GM13977 (cell line): ENCODE data around the gene TRIM8.

ENCODE experiments used
- DNase-seq: peaks from one replicate; pipeline ENCODE4 v3.0.0; 2012; ENCODE audit warnings: low spot score
- CTCF ChIP-seq: IDR thresholded peaks from 2 replicates; pipeline ENCODE4 v1.5.1; 2012; ENCODE audit warnings: mild to moderate bottlenecking, control low read depth; ENCODE audit not compliant: insufficient read depth; ENCODE audit errors: extremely low read depth, missing control alignments
- in situ Hi-C: fragments of 300-500 bp; cut with MboI; formaldehyde crosslinking; loops from one replicate; pipeline ENCODE4 v1.12.0; 2022; ENCODE audit warnings: low sequenced_read_pairs, low pct_unique_long_range_greater_than_20kb, mixed read lengths, inconsistent platforms; ENCODE audit not compliant: unreplicated experiment

The TRIM8 gene

GRCh38 chr10:102599565-102600327, 44.5 kb upstream of the TRIM8 start:
- DNase-seq = no peak
- no peak for TF ChIP-seq CTCF
- in situ Hi-C loops = loop anchor here (25.0 kb wide), 1 partner anchor 362 kb away; the partner anchor contains the start of genes ELOVL3, GBF1 and PITX3

- TF ChIP-seq CTCF = no peak
- no peak for DNase-seq
- in situ Hi-C loops = no loop called here
These were observed 43.5 kb upstream of the TRIM8 start for GRCh38 chr10:102600816-102601215.

- DNase-seq = no peak
- in situ Hi-C loops = no loop called here
- no peak for TF ChIP-seq CTCF
These were observed 42.6 kb upstream of the TRIM8 start for GRCh38 chr10:102601639-102602038.

- TF ChIP-seq CTCF = no peak
- in situ Hi-C loops = no loop called here
- DNase-seq = no peak
These were observed 41.8 kb upstream of the TRIM8 start for GRCh38 chr10:102602272-102603045.

GRCh38 chr10:102603946-102604345, 40.3 kb upstream of the TRIM8 start:
- in situ Hi-C loops = no loop called here
- DNase-seq = no peak

GRCh38 chr10:102604439-102604841, 39.8 kb upstream of the TRIM8 start:
- TF ChIP-seq CTCF = peak; percentile 12
- in situ Hi-C loops = no loop called here
- DNase-seq = no peak

More at GRCh38 chr10:102603946-102604345, 40.3 kb upstream of the TRIM8 start:
- no peak for TF ChIP-seq CTCF
